K562 (cell line): ENCODE measurements around the gene PMPCA. TPM values are rescaled to one million over a fixed set of nuclear protein-coding genes. Genes with fewer than 3 reads are reported as not detected.

ENCODE experiments used
- ATAC-seq: fragments of 200-7000 bp; cut with Tn5 transposase; 3 replicates; pipeline ENCODE4 v1.9.1; 2020; ENCODE audit warnings: moderate library complexity
- BruUV-seq: library from RNA; stranded (reverse); fragments of 400-500 nt; replicated peaks from 2 replicates; lab custom pipeline; 2021; lab: Mats Ljungman, UMichigan
- CTCF ChIA-PET: fragments of 300-600 bp; formaldehyde crosslinking; extraction: SDS; loops from one replicate; lab custom pipeline; 2021; ENCODE audit warnings: low intra/inter-chr PET ratio; lab: Yijun Ruan, JAX
- POLR2A ChIA-PET: fragments of 300-600, 350-650 bp; sonication (Branson Sonifier 250); formaldehyde crosslinking; extraction: SDS; loops from one replicate; lab custom pipeline; 2021; ENCODE audit warnings: antibody characterized with exemption, inconsistent platforms; lab: Yijun Ruan, JAX
- DNase-seq, 4 experiments: peaks; one replicate each; pipeline versions ENCODE4 v3.0.0 to v3.0.0-alpha.2; 2011 to 2018; ENCODE audit warnings: low spot score in 3 of 4, mixed read lengths in 3 of 4; ENCODE audit errors: extremely low read depth in 1 of 4
- FAIRE-seq: peaks from 2 replicates; lab custom pipeline; 2011; peaks lifted over from hg19 to GRCh38; lab: Jason Lieb, UNC
- H2AFZ ChIP-seq: 2 replicates; pipeline ENCODE4 v1.6.0; 2011; ENCODE audit warnings: low read depth, low read length, control low read depth, inconsistent platforms
- H3K27ac ChIP-seq: fragments of 200-600 bp; 3 replicates; pipeline ENCODE4 v1.8.0; 2011; ENCODE audit warnings: low read depth, mild to moderate bottlenecking, control low read depth, inconsistent platforms, low read length, moderate library complexity, mixed read lengths; ENCODE audit errors: extremely low read depth
- H3K27me3 ChIP-seq, 2 experiments: fragments of 300-600 bp in 1 of 2; 2 replicates in 1 of 2; 3 replicates in 1 of 2; pipeline versions ENCODE4 v1.6.0 to v1.8.0; 2011; ENCODE audit warnings: inconsistent platforms in 2 of 2, low read length in 2 of 2, mild to moderate bottlenecking in 1 of 2, mixed read lengths in 1 of 2, moderate library complexity in 1 of 2; ENCODE audit not compliant: control insufficient read depth in 2 of 2, insufficient read depth in 2 of 2
- H3K36me3 ChIP-seq: fragments of 300-600 bp; 3 replicates; pipeline ENCODE4 v1.8.0; 2011; ENCODE audit warnings: mild to moderate bottlenecking, low read length, inconsistent platforms; ENCODE audit not compliant: control insufficient read depth, insufficient read depth
- H3K4me1 ChIP-seq, 2 experiments: fragments of 200-600 bp in 1 of 2; replicated peaks in 1 of 2; 2 replicates in 1 of 2; 3 replicates in 1 of 2; pipeline versions ENCODE4 v1.5.1 to v1.8.0; 2011; ENCODE audit warnings: inconsistent platforms in 2 of 2, low read length in 2 of 2, mild to moderate bottlenecking in 1 of 2, mixed read lengths in 1 of 2, moderate library complexity in 1 of 2; ENCODE audit not compliant: control insufficient read depth in 2 of 2, insufficient read depth in 2 of 2
- H3K4me2 ChIP-seq: 2 replicates; pipeline ENCODE4 v1.6.1; 2011; ENCODE audit warnings: low read length, control low read depth, inconsistent platforms, mixed read lengths; ENCODE audit not compliant: insufficient read depth
- H3K4me3 ChIP-seq: fragments of 200-600 bp; sonication (generic), shearing (Covaris generic); 2 replicates; pipeline ENCODE4 v1.5.1; 2016; ENCODE audit warnings: control low read depth, inconsistent platforms
- H3K79me2 ChIP-seq: fragments of 200-600 bp; 3 replicates; pipeline ENCODE4 v1.8.0; 2011; ENCODE audit warnings: low read length, inconsistent platforms; ENCODE audit not compliant: control insufficient read depth, insufficient read depth
- H3K9ac ChIP-seq, 2 experiments: 2 replicates each; pipeline versions ENCODE4 v1.6.0 to v1.6.1; 2011; ENCODE audit warnings: low read depth in 2 of 2, low read length in 2 of 2, control low read depth in 1 of 2, inconsistent platforms in 1 of 2, mild to moderate bottlenecking in 1 of 2, mixed read lengths in 1 of 2; ENCODE audit not compliant: insufficient read depth in 1 of 2
- H3K9me1 ChIP-seq: one replicate; pipeline ENCODE4 v1.6.0; 2011; ENCODE audit warnings: inconsistent platforms, mild to moderate bottlenecking, low read length, moderate library complexity; ENCODE audit not compliant: control insufficient read depth, insufficient read depth
- H3K9me3 ChIP-seq: replicated peaks from 2 replicates; pipeline ENCODE4 v1.5.1; 2011; ENCODE audit warnings: low read depth, low read length, inconsistent platforms; ENCODE audit not compliant: control insufficient read depth, insufficient read depth
- H4K20me1 ChIP-seq: replicated peaks from 2 replicates; pipeline ENCODE4 v1.6.1; 2011; ENCODE audit warnings: low read length, inconsistent platforms, mixed read lengths; ENCODE audit not compliant: control insufficient read depth, insufficient read depth
- DIDO1 ChIP-seq: fragments of 450-650 bp; IDR thresholded peaks from 2 replicates; pipeline ENCODE4 v1.6.1; 2016; ENCODE audit warnings: low read depth, missing biosample characterization, missing genetic modification characterization
- E2F1 ChIP-seq: sonication (generic); formaldehyde crosslinking; IDR thresholded peaks from 2 replicates; pipeline ENCODE4 v1.8.1; 2023; ENCODE audit warnings: mild to moderate bottlenecking, missing genetic modification reagents, moderate library complexity
- GTF2F1 ChIP-seq: IDR thresholded peaks from 2 replicates; pipeline ENCODE4 v1.6.1; 2011; ENCODE audit warnings: low read depth, low read length, improper control_type of control experiment
- HDAC1 ChIP-seq, 2 experiments: fragments of 450-650 bp; IDR thresholded peaks; 2 replicates each; pipeline ENCODE4 v1.6.1; 2016 to 2017; ENCODE audit warnings: inconsistent platforms in 1 of 2, mild to moderate bottlenecking in 1 of 2, moderate library complexity in 1 of 2
- HMGN3 ChIP-seq: IDR thresholded peaks from 2 replicates; pipeline ENCODE4 v1.6.1; 2011; ENCODE audit warnings: borderline replicate concordance, low read depth, mild to moderate bottlenecking, mixed read lengths, low read length; ENCODE audit not compliant: insufficient read length; ENCODE audit errors: extremely low read depth
- KLF13 ChIP-seq: fragments of 450-650 bp; IDR thresholded peaks from 2 replicates; pipeline ENCODE4 v1.6.1; 2016; ENCODE audit warnings: missing genetic modification characterization, low read depth, mild to moderate bottlenecking, missing compliant biosample characterization, moderate library complexity, borderline replicate concordance
- RBM22 ChIP-seq: fragments of 200-400 bp; formaldehyde crosslinking; IDR thresholded peaks from 2 replicates; pipeline ENCODE4 v1.6.1; 2018; ENCODE audit warnings: low read length, low read depth; ENCODE audit not compliant: poor library complexity, severe bottlenecking
- ZNF184 ChIP-seq: sonication (generic); formaldehyde crosslinking; IDR thresholded peaks from 2 replicates; pipeline ENCODE4 v1.5.0; 2020; ENCODE audit warnings: missing genetic modification reagents
- ZNF592 ChIP-seq: fragments of 450-650 bp; IDR thresholded peaks from 2 replicates; pipeline ENCODE4 v1.6.1; 2017; ENCODE audit warnings: antibody characterized with exemption, mild to moderate bottlenecking
- WGBS: fragments of 100-300 bp; shearing (Covaris generic); methylation state at CpG from one replicate; pipeline ENCODE4 v1.1.6; 2016; ENCODE audit warnings: low coverage, mixed read lengths; ENCODE audit not compliant: insufficient coverage; ENCODE audit errors: missing lambda C conversion rate; 5-methylcytosine and 5-hydroxymethylcytosine counted together
- in situ Hi-C: fragments of 300-500 bp; cut with MboI; formaldehyde crosslinking; loops from 4 replicates; pipeline ENCODE4 v1.15.0; 2018; ENCODE audit warnings: inconsistent platforms, mixed read lengths
- intact Hi-C: fragments of 100-400 bp; cut with micrococcal nuclease; formaldehyde crosslinking; loops from 2 replicates; pipeline ENCODE4 v1.14.2; 2022
- polyA plus RNA-seq, 8 experiments: library from polyadenylated mRNA; depleted of rRNA in 4 of 8; stranded (reverse) in 5 of 8; unstranded in 3 of 8; fragments of >200 nt; fragmentation: Nextera tagmentation in 2 of 8; fragmentation: Illumina TruSeq in 1 of 8; extraction: Ambion mirVana in 2 of 8; extraction: Trizol in 1 of 8; gene quantifications; 2 replicates each; pipeline versions ENCODE4 v1.2.1 to v1.2.3, GENCODE V29; 2011 to 2014; ENCODE audit warnings: inconsistent platforms in 1 of 8, missing spikeins in 1 of 8
- total RNA-seq, 7 experiments: library from RNA; depleted of rRNA in 6 of 7; stranded (reverse); fragments of >200 nt in 6 of 7; fragmentation: Illumina TruSeq in 2 of 7; extraction: Trizol in 2 of 7; gene quantifications; 2 replicates each; pipeline versions ENCODE4 v1.2.1 to v1.2.3, GENCODE V29; 2011 to 2021; ENCODE audit warnings: low replicate concordance in 1 of 7
- TF ChIP-seq, protein P1 (sequence below): fragments of 450-650 bp; IDR thresholded peaks from 2 replicates; pipeline ENCODE4 v1.6.1; 2016; ENCODE audit warnings: borderline replicate concordance

Gene PMPCA
- total and polyA plus RNA-seq, 9 of the 15 experiments (the other 6 are each of a cell fraction or from before 2014, with no cell fraction given) = 23.9 to 143 (median 86.6) TPM

- intact Hi-C loops = no loop called here
- peak overlapping the region; percentile 96 to 99 for H3K9ac ChIP-seq
- peak overlapping the region; percentile 82 for H3K4me3 ChIP-seq
- H3K9me3 ChIP-seq = no peaks in the 10 kb centered on the region
- peaks cover 72% of the 10 kb centered on the region for H3K79me2 ChIP-seq
- H3K27ac ChIP-seq = peak overlapping the region; percentile 94
- ChIA-PET POLR2A (interaction anchor here (0.7 to 2.7 kb wide), 13 partner anchors 8 to 243 kb away, joined by 3 to 9 read pairs (median 6); partner anchors contain the start of genes CARD9 and INPP5E), CTCF (interaction anchor here (0.7 kb wide), 1 partner anchor 62 kb away, joined by 3 read pairs; no protein-coding TSS in a partner anchor)
- no peaks in the 10 kb centered on the region for H3K9me1 ChIP-seq
- 1% methylated on average over 42 of the region's 71 CpGs for WGBS
- peaks cover 16 to 35% of the 10 kb centered on the region in 2 experiments; a peak in 4 of 5 replicates for H3K4me1 ChIP-seq
- H3K36me3 ChIP-seq = peaks cover 76% of the 10 kb centered on the region
- H3K27me3 ChIP-seq = no peaks in the 10 kb centered on the region
- peak; percentile 26 for FAIRE-seq
- H4K20me1 ChIP-seq = no peaks in the 10 kb centered on the region; the same call in none of the 2 replicates
- peak; percentile 47 for ATAC-seq
- TSS peak; percentile 69 for BruUV-seq
- H2AFZ ChIP-seq = peak overlapping the region; percentile 48
- in situ Hi-C loops = no loop called here
- peak in 2 of 4 experiments; percentile 32 to 44 for DNase-seq
- peak overlapping the region; percentile 92 for H3K4me2 ChIP-seq
- TF ChIP-seq E2F1 (CRISPR knock-in tag) (0 out of 2 replicates have a peak, but pooled peaks have one; percentile 54), HMGN3 (peak; percentile 15), ZNF184 (CRISPR knock-in tag) (no peak), HDAC1 (IDR thresholded peaks at IDR 0.05) (peak in 1 of 2 experiments; percentile 64; a peak in 2 of 4 replicates), DIDO1 (tag) (no peak), ZNF592 (peak; percentile 72), RBM22 (no peak), GTF2F1 (0 out of 2 replicates have a peak, but pooled peaks have one; percentile 8), KLF13 (tag) (no peak)
- TF ChIP-seq, protein P1, sequence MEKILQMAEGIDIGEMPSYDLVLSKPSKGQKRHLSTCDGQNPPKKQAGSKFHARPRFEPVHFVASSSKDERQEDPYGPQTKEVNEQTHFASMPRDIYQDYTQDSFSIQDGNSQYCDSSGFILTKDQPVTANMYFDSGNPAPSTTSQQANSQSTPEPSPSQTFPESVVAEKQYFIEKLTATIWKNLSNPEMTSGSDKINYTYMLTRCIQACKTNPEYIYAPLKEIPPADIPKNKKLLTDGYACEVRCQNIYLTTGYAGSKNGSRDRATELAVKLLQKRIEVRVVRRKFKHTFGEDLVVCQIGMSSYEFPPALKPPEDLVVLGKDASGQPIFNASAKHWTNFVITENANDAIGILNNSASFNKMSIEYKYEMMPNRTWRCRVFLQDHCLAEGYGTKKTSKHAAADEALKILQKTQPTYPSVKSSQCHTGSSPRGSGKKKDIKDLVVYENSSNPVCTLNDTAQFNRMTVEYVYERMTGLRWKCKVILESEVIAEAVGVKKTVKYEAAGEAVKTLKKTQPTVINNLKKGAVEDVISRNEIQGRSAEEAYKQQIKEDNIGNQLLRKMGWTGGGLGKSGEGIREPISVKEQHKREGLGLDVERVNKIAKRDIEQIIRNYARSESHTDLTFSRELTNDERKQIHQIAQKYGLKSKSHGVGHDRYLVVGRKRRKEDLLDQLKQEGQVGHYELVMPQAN = peak; percentile 59
Measured at GRCh38 chr9:136409557-136410455, 652 bp upstream of the PMPCA start.
